HG03103 (cell line): ENCODE data around the gene STOML3.
A peak's percentile ranks its signal among the peaks of the same experiment; 100 is the strongest.
"Not testable (repeated sequence)": the region's sequence is repeated elsewhere in the genome, so short reads cannot be mapped to it uniquely, and the experiment has no call there.

Source experiments
- ATAC-seq: cut with Tn5 transposase; IDR thresholded peaks from one replicate; pipeline ENCODE4 v1.9.1; 2021; ENCODE audit warnings: low read depth; ENCODE audit not compliant: unreplicated experiment

Gene STOML3, protein sequence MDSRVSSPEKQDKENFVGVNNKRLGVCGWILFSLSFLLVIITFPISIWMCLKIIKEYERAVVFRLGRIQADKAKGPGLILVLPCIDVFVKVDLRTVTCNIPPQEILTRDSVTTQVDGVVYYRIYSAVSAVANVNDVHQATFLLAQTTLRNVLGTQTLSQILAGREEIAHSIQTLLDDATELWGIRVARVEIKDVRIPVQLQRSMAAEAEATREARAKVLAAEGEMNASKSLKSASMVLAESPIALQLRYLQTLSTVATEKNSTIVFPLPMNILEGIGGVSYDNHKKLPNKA

DNA sequence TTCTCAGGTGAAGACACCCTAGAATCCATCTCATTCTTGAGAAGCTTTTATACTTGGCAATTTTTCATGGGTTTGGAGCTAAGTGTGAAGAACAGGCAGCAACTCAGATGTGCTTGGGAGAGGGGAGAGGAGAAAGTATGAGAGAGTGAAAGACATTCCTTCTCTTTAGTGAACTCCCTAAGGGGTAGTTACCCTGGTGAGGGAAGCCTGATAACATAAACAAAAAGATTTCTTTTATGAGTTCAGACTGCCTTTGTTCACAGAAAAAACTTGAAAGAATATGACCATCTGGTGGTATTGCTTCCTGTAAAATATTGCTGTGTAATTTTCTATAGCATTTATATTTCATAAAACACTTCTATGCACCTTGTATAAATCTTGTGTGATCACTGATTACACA lies at the start of gene STOML3:
TSS of gene STOML3 (minus strand) at position 139 of the 400 bp plus-strand sequence. CDS start at position 29, 110 bp downstream.
- ATAC-seq, result no peak

DNA sequence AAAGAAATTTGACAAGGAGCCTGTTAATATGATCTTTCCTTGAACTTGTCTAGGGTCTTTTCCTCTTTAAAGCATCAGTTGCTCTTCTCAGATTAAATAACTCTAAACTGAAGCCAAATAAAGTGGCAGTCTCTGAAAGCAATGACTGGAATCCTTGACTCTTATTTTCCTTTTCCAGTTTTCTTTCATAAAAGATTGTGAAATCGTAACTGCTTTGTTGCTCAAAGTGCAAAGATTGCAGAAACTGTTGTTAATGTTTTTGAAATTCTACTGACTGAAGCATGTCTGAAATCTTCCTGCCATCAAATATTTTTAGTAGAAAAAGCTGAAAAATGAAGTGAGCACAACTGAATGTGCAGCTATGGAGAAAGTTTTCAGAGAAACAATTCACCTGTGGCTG lies 49.6 kb upstream of the STOML3 start:
- no peak for ATAC-seq

DNA sequence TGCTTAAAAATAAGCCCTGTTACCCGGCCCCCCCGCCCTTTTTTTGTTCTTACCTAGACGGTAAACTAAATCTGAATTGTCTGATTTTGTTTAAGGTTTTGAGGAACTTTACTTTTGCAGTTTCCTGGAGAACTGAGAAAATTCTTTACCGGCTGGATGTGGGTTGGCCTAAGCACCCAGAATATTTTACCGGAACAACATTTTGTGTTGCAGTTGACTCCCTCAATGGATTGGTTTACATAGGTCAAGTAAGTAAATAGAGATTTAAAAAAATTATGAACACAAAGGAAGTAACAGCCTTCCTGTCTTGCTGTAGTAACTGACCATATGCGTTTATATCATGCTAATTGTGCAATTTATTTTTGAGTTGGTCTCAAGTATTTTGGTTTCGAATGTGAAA lies 48.4 kb upstream of the STOML3 start:
- no peak for ATAC-seq

DNA sequence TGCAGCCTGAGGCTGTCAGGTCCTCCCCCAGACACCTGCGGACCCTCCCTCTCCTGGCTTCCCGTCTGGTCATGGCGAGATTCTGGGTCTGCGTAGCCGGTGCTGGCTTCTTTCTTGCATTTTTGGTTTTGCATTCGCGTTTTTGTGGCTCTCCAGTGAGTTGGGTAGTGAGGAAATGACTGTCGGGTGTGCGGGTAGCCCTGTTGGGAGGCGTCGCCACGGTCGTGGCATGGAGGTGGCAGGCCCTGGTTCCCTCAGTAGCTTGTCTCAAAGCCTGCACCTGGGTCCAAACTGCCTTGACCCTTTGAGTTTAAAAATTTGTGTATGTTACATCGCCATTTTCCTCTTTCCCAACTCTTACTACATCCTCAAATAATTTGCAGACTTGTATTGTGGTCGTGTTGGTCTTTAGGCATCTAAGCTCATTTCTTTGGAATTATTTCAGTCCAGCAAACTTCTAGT lies 48.0 kb upstream of the STOML3 start:
- ATAC-seq, result peak; percentile 29

DNA sequence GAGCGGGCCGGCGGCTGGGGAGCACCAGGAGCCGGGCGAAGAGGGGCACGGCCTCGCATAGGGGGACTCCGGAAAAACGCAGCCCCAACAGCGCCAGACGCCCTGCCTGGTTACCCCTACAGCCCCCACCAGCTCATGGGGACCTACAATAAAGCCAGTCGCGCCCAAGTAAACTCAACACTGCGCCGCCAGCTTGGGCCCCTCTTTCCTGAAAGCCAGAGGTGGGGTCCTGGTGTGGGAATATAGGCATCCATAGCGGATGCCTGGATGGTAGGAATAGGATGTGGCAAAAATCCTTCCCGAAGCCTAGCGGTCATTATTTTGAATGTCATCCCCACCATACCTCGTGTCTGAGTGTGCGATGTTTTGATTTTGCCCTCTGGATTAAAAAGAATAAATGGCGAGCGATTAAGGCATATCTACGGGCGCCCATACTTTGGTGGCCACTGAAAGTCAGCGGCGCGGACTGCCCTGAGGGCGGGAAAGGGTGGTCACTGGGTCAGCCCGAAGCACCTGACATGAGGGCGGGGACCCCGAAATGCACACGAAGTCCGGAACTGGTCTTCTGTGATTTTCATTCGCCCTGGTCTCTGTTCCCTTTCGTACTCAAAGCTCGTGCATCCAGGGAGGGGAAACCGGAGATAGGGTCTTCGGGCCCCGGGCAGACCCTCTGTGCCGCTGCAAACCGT lies 47.4 kb upstream of the STOML3 start, which contains the start of the genes NHLRC3 and PROSER1:
TSS of gene NHLRC3 (plus strand) at position 577 of the 689 bp plus-strand sequence. CDS start 184 bp downstream, outside the sequence.
TSS of gene PROSER1 (minus strand) at position 210 of the 689 bp plus-strand sequence. CDS start 847 bp downstream, outside the sequence.
- peak; percentile 68 for ATAC-seq

DNA sequence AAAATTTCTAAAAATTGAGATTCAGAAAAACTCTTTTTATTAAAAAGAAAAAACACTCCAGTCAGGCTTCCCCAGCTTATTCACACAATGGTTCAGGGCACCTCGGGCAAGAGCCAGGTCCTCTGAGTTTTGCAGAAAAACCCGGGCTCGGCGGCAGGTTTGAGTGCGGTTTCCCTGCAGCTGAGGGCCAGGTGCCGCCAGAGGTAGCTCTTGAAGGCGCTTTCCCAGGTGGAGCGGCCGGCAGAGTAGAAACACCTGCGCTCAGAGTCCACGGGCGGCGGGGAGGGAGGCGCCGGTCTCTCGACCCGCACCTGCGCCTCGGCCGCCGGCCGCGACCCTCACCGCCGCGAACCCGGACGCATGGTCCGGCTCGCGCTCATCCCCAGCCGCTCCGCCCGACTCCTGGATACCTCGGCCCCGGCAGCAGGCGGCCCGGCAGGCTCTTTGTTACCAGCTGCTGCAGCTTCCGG lies 46.8 kb upstream of the STOML3 start:
- peak; percentile 17 for ATAC-seq

DNA sequence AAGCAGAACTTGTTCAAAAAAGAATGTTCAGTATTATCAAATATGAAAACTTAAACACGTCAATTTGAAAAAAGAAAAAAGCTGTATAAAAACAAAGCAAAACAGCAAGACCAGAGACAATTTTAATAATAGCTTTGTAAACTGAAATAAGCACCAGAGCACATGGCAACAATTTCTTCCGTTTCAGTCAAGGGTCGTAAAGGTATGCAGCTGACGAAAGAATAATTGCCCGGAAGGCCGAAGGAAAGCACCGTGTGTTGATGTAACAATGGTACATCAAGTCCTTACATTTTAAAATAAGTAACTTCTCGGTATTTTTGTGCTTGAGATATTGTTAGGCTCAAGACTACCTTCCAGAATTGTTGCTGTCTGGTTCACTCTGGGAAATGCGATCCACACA lies 45.6 kb upstream of the STOML3 start:
- no peak for ATAC-seq

DNA sequence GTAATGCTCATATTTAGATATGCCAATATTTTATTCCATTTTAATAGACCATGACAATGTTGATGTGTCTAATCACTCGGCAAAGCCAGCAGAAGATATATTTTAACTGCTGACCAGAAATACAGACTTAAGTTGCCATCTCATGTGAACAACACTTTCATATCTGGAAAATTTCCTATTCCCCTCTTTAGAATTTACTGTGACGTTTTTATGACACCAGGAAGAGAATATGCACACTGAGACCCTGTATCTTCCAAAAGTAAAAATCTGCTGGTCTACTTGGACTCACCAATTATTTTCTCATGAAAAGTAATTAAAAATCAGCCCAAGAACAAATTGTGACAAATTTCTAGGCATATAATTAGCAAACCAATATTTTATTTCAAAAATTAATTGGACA lies 45.2 kb upstream of the STOML3 start:
- ATAC-seq, result no peak

DNA sequence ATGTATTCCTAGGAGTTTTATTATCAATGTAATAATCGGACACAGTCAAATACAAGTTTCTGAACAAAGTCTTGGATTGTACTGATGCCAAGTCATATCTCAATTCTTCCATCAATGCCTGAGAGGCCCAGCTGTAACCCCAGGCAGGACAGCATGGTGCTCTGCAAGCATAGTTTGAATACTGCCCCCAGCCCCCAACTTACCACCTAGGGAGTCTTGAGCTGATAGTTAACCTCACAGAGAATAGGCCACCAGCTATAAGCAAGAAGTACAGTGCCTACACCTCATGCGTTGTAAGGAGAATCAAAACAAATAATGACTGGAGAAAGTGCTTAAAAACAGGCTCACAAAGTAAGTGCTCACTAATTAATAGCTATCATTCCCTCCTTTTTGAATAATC lies 44.6 kb upstream of the STOML3 start:
- no peak for ATAC-seq

DNA sequence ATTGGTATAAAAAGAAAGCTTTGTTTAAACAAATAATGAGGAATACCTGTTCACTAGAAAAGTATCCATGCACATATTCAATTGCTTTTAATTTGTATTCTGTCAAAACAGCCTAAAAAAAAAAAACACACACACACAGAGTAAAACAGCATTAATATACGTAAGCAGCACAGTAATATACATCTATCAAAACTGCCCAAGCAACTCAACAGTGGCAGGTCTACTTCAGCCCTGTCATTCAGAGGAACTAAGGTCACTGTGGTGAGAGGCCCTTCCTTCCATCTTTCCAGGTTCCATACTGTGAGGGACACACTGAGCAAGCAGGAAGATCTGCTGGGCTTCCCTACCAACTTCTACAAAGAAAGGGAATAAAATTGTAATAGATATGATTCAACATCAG lies 43.5 kb upstream of the STOML3 start:
- ATAC-seq, result no peak

DNA sequence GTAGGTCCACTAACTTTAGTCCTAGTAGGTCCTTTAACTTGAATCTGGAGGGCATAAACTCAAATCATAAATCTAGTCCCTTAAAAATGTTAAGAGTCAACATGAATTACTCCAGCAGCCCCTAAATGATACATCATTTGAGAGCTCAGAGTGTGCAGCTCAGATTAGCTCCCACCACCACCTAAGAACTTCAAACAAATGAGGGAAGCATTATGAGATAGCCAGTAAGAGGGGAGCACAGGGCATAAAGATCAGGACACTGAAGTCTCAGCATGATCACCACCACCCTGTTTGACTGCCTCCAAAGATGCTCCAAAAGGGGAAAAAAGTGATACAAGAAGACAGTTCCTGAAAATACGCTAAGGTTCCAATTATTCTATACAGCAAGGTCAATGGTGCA lies 41.5 kb upstream of the STOML3 start:
- no peak for ATAC-seq

DNA sequence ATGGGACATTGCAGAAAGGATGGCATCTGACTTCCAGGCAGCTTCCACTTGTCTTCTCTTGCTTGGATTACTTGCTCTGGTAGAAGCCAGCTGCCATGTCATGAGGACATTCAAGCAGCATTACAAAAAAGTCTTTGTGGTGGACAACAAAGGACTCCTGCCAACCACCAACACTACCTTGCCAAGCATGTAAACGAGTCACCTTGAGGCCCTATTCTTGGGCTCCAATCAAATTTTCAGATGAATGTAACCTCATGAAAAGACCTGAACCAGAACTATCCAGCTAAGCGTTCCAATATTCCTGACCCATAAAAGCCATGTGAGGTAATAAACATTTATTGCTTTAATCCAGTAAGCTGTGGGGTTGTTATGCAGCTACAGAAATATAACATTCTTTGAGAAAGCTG lies 34.8 kb upstream of the STOML3 start:
- ATAC-seq, result no peak

DNA sequence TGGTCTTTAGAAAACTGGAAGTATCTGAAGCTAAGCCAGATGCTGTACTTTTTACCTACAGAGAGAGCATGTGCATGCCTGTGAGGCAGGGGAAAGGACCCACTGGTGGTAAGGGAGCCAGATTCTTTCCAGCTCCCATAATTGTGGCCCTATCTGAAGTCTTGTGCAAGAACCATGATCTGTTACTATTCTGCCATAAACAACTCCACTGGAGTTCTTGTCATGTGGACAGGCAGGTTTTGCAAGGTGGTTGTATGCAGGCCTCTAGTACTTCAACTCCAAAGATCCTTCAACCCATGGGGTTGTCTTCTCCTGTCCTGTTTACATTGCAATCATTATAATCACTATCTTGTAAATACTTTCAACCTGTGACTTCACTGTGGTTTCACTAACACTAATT lies 33.1 kb upstream of the STOML3 start:
- no peak for ATAC-seq

DNA sequence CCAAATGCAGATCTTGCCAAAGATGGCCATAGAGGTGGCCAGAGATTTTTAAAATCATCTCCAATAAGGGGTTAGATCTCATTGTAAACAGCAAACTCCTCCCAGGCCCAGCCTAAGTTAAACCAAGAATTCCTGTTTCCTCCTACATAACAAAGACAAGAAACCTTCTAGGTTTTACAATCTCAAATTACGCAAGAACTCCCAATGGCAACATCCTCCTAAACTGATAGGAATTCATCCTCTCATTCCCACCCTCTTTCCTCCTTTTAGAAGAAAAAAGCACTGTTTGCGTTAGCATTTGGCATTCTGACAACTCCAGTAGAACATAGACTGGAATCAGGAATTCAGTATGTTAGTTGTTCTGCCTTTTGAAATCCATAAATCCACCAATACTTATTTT lies 32.7 kb upstream of the STOML3 start:
- no peak for ATAC-seq

DNA sequence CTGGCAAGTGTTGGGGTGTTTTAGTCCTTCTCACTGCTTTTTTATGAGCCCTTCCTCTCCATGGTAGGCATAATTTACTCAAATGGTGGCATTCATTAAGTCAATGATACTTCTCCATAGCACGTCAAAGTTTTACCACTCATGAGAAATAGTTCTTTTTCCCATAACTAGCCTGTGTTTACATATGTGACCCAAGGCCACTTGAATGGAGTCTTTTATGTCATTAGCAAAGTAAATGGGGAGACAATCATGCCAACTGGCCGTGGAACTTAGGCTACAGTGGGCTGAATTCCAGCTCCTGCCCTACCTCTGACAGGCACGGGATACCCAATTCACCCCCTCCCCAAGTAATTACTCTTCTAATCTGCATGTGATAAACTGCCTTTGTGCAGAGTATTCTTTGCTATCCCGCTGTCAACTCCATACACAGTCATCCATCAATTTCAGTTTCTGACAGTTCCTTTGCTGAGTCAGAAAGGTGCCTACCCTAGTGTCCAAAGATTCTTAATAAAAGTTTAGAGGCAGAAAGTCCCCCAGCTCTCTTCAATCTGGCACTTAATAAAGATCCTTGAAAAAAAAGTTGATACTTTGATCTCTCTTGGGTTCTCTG lies 30.3 kb upstream of the STOML3 start:
- ATAC-seq, result no peak

DNA sequence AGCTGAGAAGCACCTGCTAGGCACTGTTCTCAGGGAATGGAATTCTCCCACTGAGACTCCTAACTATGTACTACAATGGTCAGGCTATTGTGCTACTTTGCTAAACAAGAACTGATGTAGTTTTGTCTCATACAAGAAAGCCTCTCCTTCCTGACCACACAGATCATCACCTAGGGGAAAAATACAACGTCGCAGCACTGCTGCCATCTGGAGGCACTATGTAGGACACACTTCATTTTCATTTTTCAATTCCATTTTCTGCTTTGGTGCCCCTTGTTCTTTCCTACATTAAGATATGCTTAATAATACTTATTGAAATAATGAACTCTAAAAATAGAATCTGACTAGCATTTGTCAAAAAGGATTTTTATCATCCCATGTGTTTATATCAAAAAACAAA lies 26.2 kb upstream of the STOML3 start:
- peak; percentile 69 for ATAC-seq

DNA sequence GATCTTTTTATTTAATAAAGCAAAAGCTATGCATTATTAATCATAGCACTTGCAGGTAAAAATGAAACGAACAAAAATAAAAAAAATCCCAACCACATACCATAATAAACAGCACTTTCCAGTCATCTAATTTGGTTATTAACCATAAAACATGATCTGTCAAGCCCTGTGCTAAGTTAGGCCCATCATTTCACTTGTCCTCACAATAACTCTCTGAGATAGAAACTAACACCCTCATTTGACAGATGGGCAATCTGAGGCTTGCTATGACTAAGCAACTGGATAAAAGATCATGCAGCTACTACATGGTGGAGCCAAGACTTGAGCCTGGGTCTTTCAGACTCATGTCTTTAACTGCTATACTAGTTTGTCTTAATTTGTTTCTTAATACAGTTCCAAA lies 25.5 kb upstream of the STOML3 start:
- ATAC-seq, result no peak

DNA sequence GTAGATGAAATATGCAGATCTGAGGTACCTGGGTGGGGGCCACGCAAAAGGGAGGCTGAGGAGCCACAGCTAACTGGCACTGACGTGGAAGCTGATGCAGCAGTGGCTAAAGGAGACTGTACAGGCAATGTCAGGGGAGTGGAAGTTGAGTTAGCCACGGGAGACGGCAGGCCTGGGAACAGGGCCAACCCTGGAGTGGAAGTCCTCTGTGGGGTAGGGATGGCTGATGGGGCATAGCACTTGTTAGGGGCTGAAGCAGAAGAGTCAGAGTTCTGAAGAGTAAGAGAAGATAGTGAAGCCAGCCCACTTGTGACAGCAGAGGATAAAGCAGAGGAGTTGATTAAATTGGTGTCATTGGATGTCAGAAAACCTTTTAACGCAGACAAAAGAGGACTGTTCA lies 22.8 kb upstream of the STOML3 start:
- ATAC-seq, result no peak

DNA sequence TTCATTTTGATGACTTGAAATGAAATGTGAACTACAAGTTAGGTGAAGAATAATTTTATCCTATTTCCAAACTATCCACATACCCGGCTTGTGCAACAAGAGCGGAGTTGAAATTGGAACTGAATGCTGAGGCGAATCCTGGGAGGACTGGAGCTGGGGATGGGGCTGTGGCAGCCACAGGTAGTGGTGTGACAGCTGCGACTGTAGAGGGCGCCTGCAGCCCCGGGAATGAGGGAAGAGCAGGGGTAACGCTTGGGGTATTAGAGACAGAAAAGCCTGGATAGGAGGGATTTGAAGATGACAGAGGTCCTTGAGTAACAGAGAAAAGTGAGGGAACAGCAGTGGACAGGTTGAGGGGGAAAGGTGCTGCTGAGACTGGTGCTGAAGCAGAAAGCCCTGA lies 22.0 kb upstream of the STOML3 start:
- no peak for ATAC-seq

DNA sequence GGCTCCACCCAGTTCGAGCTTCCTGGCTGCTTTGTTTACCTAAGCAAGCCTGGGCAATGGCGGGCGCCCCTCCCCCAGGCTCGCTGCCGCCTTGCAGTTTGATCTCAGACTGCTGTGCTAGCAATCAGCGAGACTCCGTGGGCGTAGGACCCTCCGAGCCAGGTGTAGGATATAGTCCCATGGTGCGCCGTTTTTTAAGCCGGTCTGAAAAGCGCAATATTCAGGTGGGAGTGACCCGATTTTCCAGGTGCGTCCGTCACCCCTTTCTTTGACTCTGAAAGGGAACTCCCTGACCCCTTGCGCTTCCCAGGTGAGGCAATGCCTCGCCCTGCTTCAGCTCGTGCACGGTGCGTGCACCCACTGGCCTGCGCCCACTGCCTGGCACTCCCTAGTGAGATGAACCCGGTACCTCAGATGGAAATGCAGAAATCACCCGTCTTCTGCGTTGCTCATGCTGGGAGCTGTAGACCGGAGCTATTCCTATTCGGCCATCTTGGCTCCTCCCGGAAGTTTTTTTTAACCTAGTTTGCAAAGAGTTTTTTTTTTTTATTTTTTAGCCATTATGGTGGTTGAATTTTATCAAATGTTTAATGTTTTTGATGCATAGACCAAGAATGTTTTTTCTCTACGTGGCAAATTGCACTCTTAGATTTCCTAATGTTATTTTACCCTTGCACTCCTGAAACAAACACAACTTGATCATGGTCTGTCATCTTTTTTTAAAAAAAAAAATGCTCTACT lies 15.9 kb upstream of the STOML3 start:
- ATAC-seq, result not testable (repeated sequence)

DNA sequence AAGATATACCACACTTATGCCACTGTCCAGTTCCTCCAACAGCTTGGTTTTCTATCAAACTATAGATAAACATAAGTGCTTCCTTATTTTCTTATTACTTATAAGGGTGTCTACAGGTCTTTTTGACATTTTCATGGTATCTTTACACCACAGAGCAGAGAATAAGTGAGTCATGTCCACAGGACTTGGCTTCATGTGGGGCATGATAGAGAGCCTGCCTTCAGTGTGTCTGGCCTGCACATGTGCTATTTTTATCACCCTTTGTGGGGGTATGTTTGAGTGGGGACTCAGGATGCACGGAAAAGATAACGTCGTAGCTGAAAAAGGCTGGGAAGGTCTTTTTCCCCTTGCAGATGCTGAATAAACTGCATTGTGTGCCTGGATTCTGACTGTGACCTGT lies 8.1 kb upstream of the STOML3 start:
- no peak for ATAC-seq
